Smooth muscle cell of the coronary artery (primary cell): ENCODE data around the gene FZD1. TPM values are rescaled to one million over a fixed set of nuclear protein-coding genes. Genes with fewer than 3 reads are reported as not detected.

Experiments used
- total RNA-seq: library from RNA; depleted of rRNA; stranded (reverse); fragments of >200 nt; gene quantifications from 2 replicates; pipeline ENCODE4 v1.2.3, GENCODE V29; 2014; ENCODE audit warnings: low replicate concordance

The FZD1 gene
- total RNA-seq: 2.7 and 31.7 TPM in 2 replicates

GRCh38 chr7:91264046-91264923, at the start of gene FZD1:
Gene FZD1 (plus strand): TSS chr7:91264433. CDS start chr7:91264881, 448 bp downstream.

